SU-DHL-6 (cell line): ENCODE results near the gene SPDYA.

Source experiments
- H2AFZ ChIP-seq: fragments of 200-600 bp; sonication (generic); 2 replicates; pipeline ENCODE4 v1.6.1; 2014; ENCODE audit warnings: low read depth, mild to moderate bottlenecking, moderate library complexity, mixed read lengths, antibody characterized with exemption, low read length; ENCODE audit not compliant: severe bottlenecking
- H3F3A ChIP-seq: fragments of 200-600 bp; shearing (Covaris generic); 2 replicates; pipeline ENCODE4 v1.6.0; 2016; ENCODE audit warnings: antibody characterized with exemption, mild to moderate bottlenecking; ENCODE audit not compliant: insufficient read depth
- H3K27ac ChIP-seq: fragments of 200-600 bp; sonication (generic); 2 replicates; pipeline ENCODE4 v1.5.1; 2016; ENCODE audit warnings: low read depth, mild to moderate bottlenecking, low read length, moderate library complexity, mixed read lengths
- H3K27me3 ChIP-seq: fragments of 200-600 bp; sonication (generic), shearing (Covaris generic); 2 replicates; pipeline ENCODE4 v1.6.0; 2014; ENCODE audit warnings: mild to moderate bottlenecking, low read length
- H3K36me3 ChIP-seq: fragments of 200-600 bp; sonication (generic); 2 replicates; pipeline ENCODE4 v1.6.1; 2014; ENCODE audit warnings: mild to moderate bottlenecking, low read length, mixed read lengths
- H3K4me2 ChIP-seq: fragments of 300-600, 200-600 bp; shearing (Covaris generic), sonication (generic); 2 replicates; pipeline ENCODE4 v1.6.0; 2014; ENCODE audit warnings: low read length, low read depth, mild to moderate bottlenecking; ENCODE audit not compliant: poor library complexity, severe bottlenecking
- H3K4me3 ChIP-seq: fragments of 200-600 bp; sonication (generic); 2 replicates; pipeline ENCODE4 v1.5.1; 2014; ENCODE audit warnings: antibody characterized with exemption, low read length, mild to moderate bottlenecking, mixed read lengths; ENCODE audit not compliant: insufficient read depth, poor library complexity, severe bottlenecking
- H3K79me2 ChIP-seq: fragments of 200-600 bp; sonication (generic); 2 replicates; pipeline ENCODE4 v1.6.1; 2014; ENCODE audit warnings: mild to moderate bottlenecking, low read length, moderate library complexity; ENCODE audit not compliant: insufficient read depth
- H3K9ac ChIP-seq: fragments of 200-600 bp; sonication (generic); 2 replicates; pipeline ENCODE4 v1.7.0; 2014; ENCODE audit warnings: mild to moderate bottlenecking, low read length
- H3K9me2 ChIP-seq: fragments of 200-600 bp; sonication (generic); replicated peaks from 2 replicates; pipeline ENCODE4 v1.6.1; 2014; ENCODE audit warnings: low read length; ENCODE audit not compliant: insufficient read depth
- H3K9me3 ChIP-seq: fragments of 200-600 bp; sonication (generic); 2 replicates; pipeline ENCODE4 v1.6.1; 2014; ENCODE audit warnings: low read length, mixed read lengths; ENCODE audit not compliant: insufficient read depth
- H4K20me1 ChIP-seq: fragments of 200-600 bp; sonication (generic); 2 replicates; pipeline ENCODE4 v1.6.1; 2014; ENCODE audit warnings: low read depth, mild to moderate bottlenecking, antibody characterized with exemption, low read length, moderate library complexity, mixed read lengths
- CTCF ChIP-seq: fragments of 200-600 bp; sonication (generic); IDR thresholded peaks from one replicate; pipeline ENCODE4 v1.5.1; 2017; ENCODE audit warnings: antibody characterized with exemption, mild to moderate bottlenecking, low read length, moderate library complexity; ENCODE audit not compliant: insufficient read depth, poor library complexity, severe bottlenecking
- EZH2phosphoT487 ChIP-seq: fragments of 200-600 bp; sonication (generic), shearing (Covaris generic); conservative IDR thresholded peaks from 2 replicates; pipeline ENCODE4 v1.6.1; 2018; ENCODE audit warnings: mild to moderate bottlenecking, antibody characterized with exemption, low read length, moderate library complexity, mixed read lengths

SPDYA gene

GRCh38 chr2:28828382-28828781 is 17.7 kb downstream of the SPDYA start:
- Histone ChIP-seq H3K79me2 (no peaks in the 10 kb centered on the region), H2AFZ (no peak overlapping the region), H3F3A (no peaks in the 10 kb centered on the region), H3K9ac (no peak overlapping the region), H3K9me2 (no peaks in the 10 kb centered on the region), H3K4me3 (no peak overlapping the region), H3K4me2 (no peak overlapping the region), H4K20me1 (no peaks in the 10 kb centered on the region), H3K27ac (no peak overlapping the region), H3K36me3 (no peaks in the 10 kb centered on the region), H3K27me3 (no peaks in the 10 kb centered on the region), H3K9me3 (no peaks in the 10 kb centered on the region)
- TF ChIP-seq CTCF: no peak
- no peak for TF ChIP-seq EZH2phosphoT487

- no peaks in the 10 kb centered on the region for H3K79me2 ChIP-seq
- TF ChIP-seq EZH2phosphoT487: no peak
- H3K4me3 ChIP-seq: no peak overlapping the region
- no peak overlapping the region for H3K27ac ChIP-seq
- no peaks in the 10 kb centered on the region for H3F3A ChIP-seq
- no peaks in the 10 kb centered on the region for H4K20me1 ChIP-seq
- H3K9me2 ChIP-seq: no peaks in the 10 kb centered on the region
- H2AFZ ChIP-seq: no peak overlapping the region
- H3K27me3 ChIP-seq: no peaks in the 10 kb centered on the region
- H3K9ac ChIP-seq: no peak overlapping the region
- no peaks in the 10 kb centered on the region for H3K9me3 ChIP-seq
- no peak overlapping the region for H3K4me2 ChIP-seq
- no peaks in the 10 kb centered on the region for H3K36me3 ChIP-seq
These were observed 23.3 kb downstream of the SPDYA start for GRCh38 chr2:28833740-28834470.

DNA sequence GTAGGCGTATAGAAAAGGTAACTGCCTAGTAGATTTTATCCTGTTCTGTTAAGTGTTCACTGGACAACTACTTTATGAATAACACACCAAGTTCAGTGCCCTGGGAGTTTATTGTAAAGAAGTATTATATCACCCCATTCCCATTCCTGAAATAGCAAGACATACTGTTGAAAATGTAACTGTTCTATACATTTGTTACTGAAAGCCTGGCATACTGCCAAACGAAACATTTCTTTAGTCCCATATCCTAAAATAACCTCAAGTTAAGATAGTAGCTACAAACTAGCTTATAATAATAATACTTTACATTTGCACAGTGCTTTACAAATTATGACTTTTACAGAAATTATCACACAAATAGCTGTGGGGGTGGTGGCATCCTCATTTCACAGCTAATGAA is 25.1 kb downstream of the SPDYA start:
- no peak overlapping the region for H3K4me2 ChIP-seq

More for the DNA sequence above, 25.1 kb downstream of the SPDYA start:
- Histone ChIP-seq H3K27me3 (no peaks in the 10 kb centered on the region), H3K9me3 (no peaks in the 10 kb centered on the region), H4K20me1 (no peaks in the 10 kb centered on the region), H2AFZ (no peak overlapping the region), H3K9me2 (no peaks in the 10 kb centered on the region), H3K27ac (no peak overlapping the region), H3K9ac (no peak overlapping the region), H3K79me2 (no peaks in the 10 kb centered on the region), H3K36me3 (no peaks in the 10 kb centered on the region), H3F3A (no peaks in the 10 kb centered on the region), H3K4me3 (no peak overlapping the region)
- TF ChIP-seq CTCF (no peak), EZH2phosphoT487 (no peak)
